ENCODE measurements around the gene TUBD1.
"Not testable (repeated sequence)": the region's sequence is repeated elsewhere in the genome, so short reads cannot be mapped to it uniquely, and the experiment has no call there.

TUBD1 gene

GRCh38 chr17:59837308-59838051, 55.3 kb downstream of the TUBD1 start:
- Mint-ChIP-seq H3K4me1 (peaks cover 62% of the 10 kb centered on the region), H3K27ac (peak overlapping the region; percentile 95 to 99 (median 97)), H3K9me3 (no peaks in the 10 kb centered on the region), H3K36me3 (ENCODE audit: low read depth) (peaks cover 30% of the 10 kb centered on the region), H3K4me3 (peak overlapping the region; percentile 91 to 98 (median 95)), H3K27me3 (ENCODE audit: low read depth) (no peaks in the 10 kb centered on the region)
- TF ChIP-seq CTCF (IDR thresholded peaks at IDR 0.05; ENCODE audit: unreplicated experiment in 3 of 3) = no peak

GRCh38 chr17:59832883-59833379, 59.8 kb downstream of the TUBD1 start:
- Mint-ChIP-seq H3K4me1 (peaks cover 52% of the 10 kb centered on the region), H3K36me3 (ENCODE audit: low read depth) (peaks cover 3% of the 10 kb centered on the region), H3K9me3 (no peaks in the 10 kb centered on the region), H3K4me3 (no peak overlapping the region), H3K27me3 (ENCODE audit: low read depth) (no peaks in the 10 kb centered on the region), H3K27ac (peak overlapping the region; percentile 81 to 96 (median 84))
- TF ChIP-seq CTCF (IDR thresholded peaks at IDR 0.05; ENCODE audit: unreplicated experiment in 3 of 3) = no peak

GRCh38 chr17:59830846-59831486, 61.8 kb downstream of the TUBD1 start:
- no peaks in the 10 kb centered on the region for H3K27me3 Mint-ChIP-seq (ENCODE audit: low read depth)
- no peak overlapping the region for H3K4me3 Mint-ChIP-seq
- peak overlapping the region; percentile 44 to 74 (median 65) for H3K27ac Mint-ChIP-seq
- TF ChIP-seq CTCF (IDR thresholded peaks at IDR 0.05; ENCODE audit: unreplicated experiment in 3 of 3) = no peak
- peaks cover 3% of the 10 kb centered on the region for H3K36me3 Mint-ChIP-seq (ENCODE audit: low read depth)
- no peaks in the 10 kb centered on the region for H3K9me3 Mint-ChIP-seq
- H3K4me1 Mint-ChIP-seq = peaks cover 52% of the 10 kb centered on the region

GRCh38 chr17:59830007-59830630, 62.6 kb downstream of the TUBD1 start:
- peak overlapping the region; percentile 42 to 86 (median 74) for H3K27ac Mint-ChIP-seq
- peaks cover 3% of the 10 kb centered on the region for H3K36me3 Mint-ChIP-seq (ENCODE audit: low read depth)
- no peaks in the 10 kb centered on the region for H3K9me3 Mint-ChIP-seq
- H3K4me3 Mint-ChIP-seq = no peak overlapping the region
- no peak for TF ChIP-seq CTCF (IDR thresholded peaks at IDR 0.05; ENCODE audit: unreplicated experiment in 3 of 3)
- no peaks in the 10 kb centered on the region for H3K27me3 Mint-ChIP-seq (ENCODE audit: low read depth)
- H3K4me1 Mint-ChIP-seq = peaks cover 58% of the 10 kb centered on the region

GRCh38 chr17:59829217-59830006, 63.3 kb downstream of the TUBD1 start:
- Mint-ChIP-seq H3K9me3 (no peaks in the 10 kb centered on the region), H3K27me3 (ENCODE audit: low read depth) (no peaks in the 10 kb centered on the region), H3K4me1 (peaks cover 58% of the 10 kb centered on the region), H3K36me3 (ENCODE audit: low read depth) (peaks cover 3% of the 10 kb centered on the region), H3K27ac (peak overlapping the region; percentile 74 to 88 (median 86)), H3K4me3 (peak overlapping the region in 1 of 3 experiments; percentile 1)
- TF ChIP-seq CTCF (IDR thresholded peaks at IDR 0.05; ENCODE audit: unreplicated experiment in 3 of 3) = no peak

- H3K27me3 Mint-ChIP-seq (ENCODE audit: low read depth); H3K4me3 Mint-ChIP-seq; H3K36me3 Mint-ChIP-seq (ENCODE audit: low read depth); H3K9me3 Mint-ChIP-seq: not testable (repeated sequence)
- Mint-ChIP-seq H3K27ac (peak overlapping the region; percentile 74 to 88 (median 86)), H3K4me1 (peaks cover 57% of the 10 kb centered on the region)
Observed at GRCh38 chr17:59828819-59829216, 63.9 kb downstream of the TUBD1 start.
